Measurements from ENCODE around the gene THYN1. TPM values are rescaled to one million over a fixed set of nuclear protein-coding genes. Genes with fewer than 3 reads are reported as not detected.
A peak's percentile ranks its signal among the peaks of the same experiment; 100 is the strongest.
"Not testable (repeated sequence)": the region's sequence is repeated elsewhere in the genome, so short reads cannot be mapped to it uniquely, and the experiment has no call there.

THYN1 gene
- total RNA-seq, 2 experiments from 2014 or later, result 56.4 to 61.6 TPM

DNA sequence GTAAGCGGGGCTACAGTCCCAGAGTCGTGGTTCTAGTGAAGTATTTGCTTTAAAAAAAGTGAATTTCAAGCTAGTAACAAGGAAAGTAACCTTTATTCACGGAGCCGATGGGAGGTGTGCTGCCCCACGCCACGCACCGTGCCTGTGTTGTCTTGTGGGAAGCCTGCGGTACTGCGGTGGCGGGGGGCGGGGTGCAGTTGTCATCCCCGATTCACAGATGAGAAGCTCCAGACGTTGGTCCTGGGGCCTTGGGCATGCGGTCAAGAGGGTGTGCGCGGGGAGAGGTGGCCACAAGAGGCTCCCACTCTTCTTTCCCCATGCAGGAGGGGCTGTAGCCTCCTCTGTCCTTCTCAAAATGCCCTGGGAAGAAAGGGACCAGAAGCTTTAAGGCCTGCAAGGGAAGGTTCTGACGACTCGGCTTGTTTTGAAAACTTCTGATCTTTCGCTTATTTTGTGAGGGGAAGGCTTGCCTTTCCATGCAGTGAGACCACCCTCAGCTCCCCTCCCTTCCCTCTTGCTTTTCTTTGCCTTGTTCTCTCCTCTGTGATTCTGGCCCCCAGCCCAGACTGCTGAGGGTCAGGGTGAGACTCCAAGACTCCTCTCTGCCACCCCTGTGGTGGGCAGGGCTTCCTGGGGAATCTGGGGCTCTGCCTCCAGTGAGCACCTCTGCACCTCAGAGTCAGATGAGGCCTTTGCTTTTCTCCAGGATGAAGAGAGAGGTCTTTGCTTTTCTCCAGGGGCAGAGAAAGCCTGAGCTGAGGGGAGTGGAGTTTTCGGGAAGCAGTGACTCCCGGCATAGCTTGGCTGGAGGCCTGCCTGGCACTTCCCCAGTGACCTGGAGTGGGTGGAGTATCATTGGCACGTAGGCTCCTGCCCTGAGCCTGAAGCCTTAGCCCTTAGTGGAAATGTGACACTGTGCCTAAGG lies 29.2 kb upstream of the THYN1 start:
- Mint-ChIP-seq H3K36me3 (ENCODE audit: low read depth) (peaks cover 15% of the 10 kb centered on the region), H3K27me3 (no peaks in the 10 kb centered on the region), H3K9me3 (no peaks in the 10 kb centered on the region), H3K4me3 (no peak overlapping the region), H3K27ac (no peak overlapping the region), H3K4me1 (peaks cover 4% of the 10 kb centered on the region)
- ChIA-PET POLR2A (interaction anchor here (0.6 kb wide), 1 partner anchor 1610 kb away, joined by 3 read pairs; no protein-coding TSS in a partner anchor), CTCF (interaction anchor here (0.8 kb wide), 1 partner anchor 9 kb away, joined by 3 read pairs; no protein-coding TSS in a partner anchor)
- no peak for DNase-seq

DNA sequence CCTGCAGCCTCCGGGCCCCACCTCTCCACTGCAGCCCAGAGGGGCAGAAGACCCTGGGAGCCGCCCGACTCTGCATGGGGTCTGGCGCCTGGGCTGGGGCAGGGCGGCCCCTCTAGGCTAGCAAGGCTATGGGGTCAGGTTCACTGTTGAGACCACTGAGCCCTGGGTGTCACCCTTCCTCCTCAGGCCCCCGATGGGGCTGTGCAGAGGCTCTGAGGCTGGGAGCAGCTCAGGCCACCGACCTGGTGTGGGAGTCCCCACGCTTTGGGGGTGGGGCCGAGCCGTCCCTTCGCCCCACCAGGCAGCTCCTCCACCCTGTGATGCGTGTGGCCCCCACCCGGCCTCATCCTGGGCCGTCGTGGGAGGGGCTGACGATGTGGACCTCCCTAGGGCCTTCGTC lies 28.5 kb upstream of the THYN1 start:
- H3K27ac Mint-ChIP-seq, H3K27me3 Mint-ChIP-seq, H3K9me3 Mint-ChIP-seq, H3K4me1 Mint-ChIP-seq, POLR2A ChIA-PET, H3K4me3 Mint-ChIP-seq, DNase-seq: not testable (repeated sequence)
- peaks cover 19% of the 10 kb centered on the region for H3K36me3 Mint-ChIP-seq (ENCODE audit: low read depth)
- CTCF ChIA-PET, result interaction anchor here (0.8 kb wide), 1 partner anchor 8 kb away, joined by 3 read pairs; no protein-coding TSS in a partner anchor

DNA sequence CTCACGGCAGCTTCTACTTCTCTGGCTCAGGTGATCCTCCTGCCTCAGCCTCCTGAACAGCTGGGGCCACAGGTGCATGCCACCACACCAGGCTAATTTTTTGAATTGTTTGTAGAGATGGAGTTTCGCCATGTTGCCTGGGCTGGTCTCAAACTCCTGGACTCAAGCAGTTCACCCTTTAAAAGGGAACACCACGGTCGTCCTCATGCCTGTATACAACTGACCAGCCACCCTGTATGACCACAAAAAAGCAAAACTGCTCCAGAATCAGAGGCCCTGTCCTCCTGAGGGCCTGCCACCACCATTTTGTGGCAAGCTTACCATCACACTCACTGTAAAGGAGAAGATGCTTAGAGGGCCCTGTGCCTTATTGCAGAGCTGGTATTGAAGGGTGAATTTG lies 25.2 kb upstream of the THYN1 start:
- peaks cover 3% of the 10 kb centered on the region for H3K27me3 Mint-ChIP-seq

DNA sequence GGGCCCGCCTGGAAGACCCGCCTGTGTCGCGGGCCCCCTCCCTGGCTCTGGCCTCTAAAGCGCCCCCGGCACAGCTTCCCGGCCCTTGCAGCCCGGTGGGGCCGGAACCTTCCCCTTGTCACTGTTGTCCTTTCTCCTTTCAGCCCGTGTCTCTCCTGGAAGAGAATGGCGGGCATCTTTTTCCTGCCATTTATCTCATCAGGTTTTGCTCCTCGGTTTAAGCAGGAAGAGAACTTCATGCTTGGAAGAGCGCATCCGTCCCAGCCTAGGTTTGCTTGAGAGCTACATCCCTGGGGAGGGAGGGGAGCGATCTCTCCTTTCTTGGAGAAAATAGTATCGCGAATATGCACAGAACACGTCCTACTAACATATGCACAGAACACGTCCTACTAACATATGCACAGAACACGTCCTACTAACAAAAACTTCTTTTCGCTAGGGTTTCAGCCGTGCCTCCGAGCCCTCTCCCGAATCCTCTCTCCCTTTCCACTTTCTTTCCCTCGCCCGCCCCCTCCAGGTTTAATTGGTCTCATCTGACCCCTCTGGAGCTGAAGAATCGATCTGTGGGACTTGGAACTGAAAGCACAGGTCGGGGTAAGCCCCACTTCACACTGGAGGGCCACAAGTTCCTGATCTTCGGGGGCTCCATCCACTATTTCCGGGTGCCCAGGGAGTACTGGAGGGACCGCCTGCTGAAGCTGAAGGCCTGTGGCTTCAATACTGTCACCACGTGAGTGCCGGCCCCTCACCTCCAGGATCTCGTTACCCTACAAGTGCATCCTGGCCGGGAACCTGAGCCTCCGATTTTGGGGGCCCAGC lies 24.2 kb upstream of the THYN1 start:
- Mint-ChIP-seq H3K36me3 (ENCODE audit: low read depth) (peaks cover 18% of the 10 kb centered on the region), H3K9me3 (no peaks in the 10 kb centered on the region), H3K27me3 (peaks cover 3% of the 10 kb centered on the region), H3K27ac (no peak overlapping the region), H3K4me1 (peaks cover 41% of the 10 kb centered on the region), H3K4me3 (peak overlapping the region; percentile 69)
- DNase-seq, result peak; percentile 2
- POLR2A ChIA-PET, result no interaction called here
- CTCF ChIA-PET, result interaction anchor here (0.5 to 2.1 kb wide), 5 partner anchors 10 to 68 kb away, joined by 3 to 15 read pairs (median 7); no protein-coding TSS in a partner anchor

More for the DNA sequence above, 25.2 kb upstream of the THYN1 start:
- H3K36me3 Mint-ChIP-seq (ENCODE audit: low read depth), result peaks cover 16% of the 10 kb centered on the region
- no peak for DNase-seq
- H3K27ac Mint-ChIP-seq, result no peak overlapping the region
- no peak overlapping the region for H3K4me3 Mint-ChIP-seq
- ChIA-PET POLR2A (no interaction called here), CTCF (interaction anchor here (0.8 to 1.9 kb wide), 4 partner anchors 12 to 65 kb away, joined by 3 to 7 read pairs (median 4); no protein-coding TSS in a partner anchor)
- H3K9me3 Mint-ChIP-seq, result no peaks in the 10 kb centered on the region
- peaks cover 32% of the 10 kb centered on the region for H3K4me1 Mint-ChIP-seq

DNA sequence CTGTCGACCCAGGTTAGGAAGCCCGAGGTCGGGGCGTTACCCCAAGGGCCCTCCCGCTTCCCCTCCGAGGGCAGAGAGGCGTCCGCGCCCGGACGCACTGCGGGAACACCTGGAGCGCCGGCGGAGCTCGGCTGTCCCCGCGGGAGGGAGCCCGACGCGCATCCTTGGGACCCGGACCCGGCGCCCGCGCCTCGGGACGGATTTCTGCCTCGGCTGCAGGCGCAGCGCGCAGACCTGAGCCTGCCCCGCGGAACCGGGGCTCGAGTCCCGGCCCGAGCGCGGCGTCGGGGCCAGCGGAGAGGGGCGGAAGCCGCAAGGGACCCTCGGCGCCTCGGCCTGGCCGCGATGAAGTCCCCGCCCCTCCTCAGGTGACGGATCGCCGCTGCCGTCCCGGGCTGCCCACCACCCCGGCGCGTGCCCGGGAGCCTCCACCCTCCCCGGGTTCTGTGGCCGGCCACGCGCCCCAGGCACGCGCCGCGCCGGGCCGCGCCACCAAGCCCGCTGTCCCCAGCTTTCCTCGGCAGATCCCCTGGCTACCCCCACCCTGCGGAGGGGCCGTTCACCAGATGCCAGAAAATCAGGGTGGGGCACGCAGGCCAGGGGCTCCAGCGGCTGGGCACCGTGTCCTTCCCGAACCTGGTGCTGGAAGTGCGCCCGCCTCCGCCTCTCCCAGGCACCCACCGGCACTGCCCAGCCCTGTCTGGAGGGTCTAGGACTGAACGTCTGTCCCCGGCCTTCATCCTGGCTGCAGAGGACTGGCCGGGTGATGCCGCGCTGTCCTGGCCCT lies 23.4 kb upstream of the THYN1 start:
- H3K27ac Mint-ChIP-seq, result peak overlapping the region; percentile 95
- peaks cover 47% of the 10 kb centered on the region for H3K4me1 Mint-ChIP-seq
- peak overlapping the region; percentile 88 for H3K4me3 Mint-ChIP-seq
- ChIA-PET POLR2A (interaction anchor here (0.6 to 2.8 kb wide), 2 partner anchors 52 to 185 kb away, joined by 4 to 11 read pairs; partner anchors contain the start of genes NCAPD3 and VPS26B), CTCF (interaction anchor here (0.7 to 5.0 kb wide), 22 partner anchors 10 to 349 kb away, joined by 3 to 28 read pairs (median 4); partner anchors contain the start of genes NCAPD3 and VPS26B)
- DNase-seq, result no peak
- H3K36me3 Mint-ChIP-seq (ENCODE audit: low read depth), result peaks cover 21% of the 10 kb centered on the region
- H3K27me3 Mint-ChIP-seq, result peaks cover 3% of the 10 kb centered on the region
- no peaks in the 10 kb centered on the region for H3K9me3 Mint-ChIP-seq

DNA sequence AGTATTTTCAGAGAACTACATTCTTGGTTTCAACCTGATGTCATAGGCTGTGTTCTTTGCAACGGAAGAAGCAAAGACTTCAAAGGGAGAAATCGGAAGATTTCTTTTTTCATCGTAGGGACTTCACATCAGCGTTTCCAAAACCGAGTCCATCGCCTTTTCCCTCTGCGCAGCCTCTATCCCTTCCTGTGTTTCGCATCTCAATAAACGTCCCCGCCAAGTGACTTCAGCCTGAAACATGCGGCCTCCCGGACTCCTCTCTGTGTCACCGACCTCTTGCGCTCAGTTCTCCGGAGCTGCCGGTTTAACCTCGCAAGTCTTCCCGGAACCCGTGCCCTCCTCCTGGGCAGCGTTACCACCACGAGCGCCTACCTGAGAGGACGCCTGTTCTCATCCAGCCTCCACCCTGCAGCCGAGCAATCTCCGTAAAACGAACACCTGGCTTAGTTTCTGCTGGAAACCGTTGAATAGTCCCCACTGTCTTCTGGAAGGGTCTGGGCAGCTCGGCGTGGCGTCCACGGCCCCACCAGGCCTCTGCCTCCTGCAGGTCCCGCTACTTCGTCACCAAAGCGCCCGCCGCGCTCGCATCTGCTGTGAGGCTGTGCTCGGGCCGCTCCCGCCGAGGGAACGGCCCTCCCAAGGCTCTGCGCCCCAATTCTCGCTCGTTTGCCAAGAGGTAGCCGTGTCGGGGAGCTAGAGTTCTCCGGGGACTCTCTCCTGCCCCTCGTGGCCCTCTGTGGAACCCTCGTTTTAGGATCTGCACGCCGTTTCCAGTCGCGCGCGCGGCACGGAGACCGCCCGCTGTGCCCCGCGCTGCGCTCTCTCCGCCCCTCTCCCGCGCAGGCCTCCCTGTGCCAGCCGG lies 22.6 kb upstream of the THYN1 start, which contains the start of gene GLB1L3:
Gene GLB1L3, plus strand, starts transcription at position 846 of the 862 bp plus-strand sequence. CDS start 362 bp downstream, outside the sequence.
- H3K4me3 Mint-ChIP-seq, result peak within 1 kb of the TSS; percentile 88
- peak; percentile 89 for DNase-seq
- CTCF ChIA-PET, result interaction anchor here (0.7 to 5.0 kb wide), 23 partner anchors 9 to 348 kb away, joined by 3 to 28 read pairs (median 4); partner anchors contain the start of genes NCAPD3 and VPS26B
- no peaks in the 10 kb centered on the region for H3K9me3 Mint-ChIP-seq
- peaks cover 56% of the 10 kb centered on the region for H3K4me1 Mint-ChIP-seq
- H3K36me3 Mint-ChIP-seq (ENCODE audit: low read depth), result peaks cover 27% of the 10 kb centered on the region
- POLR2A ChIA-PET, result interaction anchor here (0.6 to 2.8 kb wide), 2 partner anchors 51 to 185 kb away, joined by 4 to 11 read pairs; partner anchors contain the start of genes NCAPD3 and VPS26B
- H3K27me3 Mint-ChIP-seq, result peaks cover 3% of the 10 kb centered on the region
- H3K27ac Mint-ChIP-seq, result peak within 1 kb of the TSS; percentile 95

DNA sequence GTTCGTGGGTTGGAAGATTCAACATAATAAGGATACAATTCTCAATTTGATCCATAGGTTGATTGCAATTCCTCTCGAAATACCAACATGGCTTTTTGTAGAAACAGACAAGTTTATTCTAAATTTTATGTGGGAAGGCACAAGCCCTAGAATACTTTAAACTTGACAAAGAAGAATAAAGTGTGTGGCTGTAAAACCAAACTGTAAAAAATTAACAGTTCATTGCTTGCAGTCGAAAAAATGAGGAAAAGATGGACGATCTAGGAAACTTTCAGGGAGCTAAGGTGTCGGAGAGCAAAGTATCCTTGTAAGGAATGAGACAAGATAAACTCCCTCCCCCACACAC lies 22.0 kb upstream of the THYN1 start:
- no peak for DNase-seq
- Mint-ChIP-seq H3K27ac (peak overlapping the region; percentile 95), H3K36me3 (ENCODE audit: low read depth) (peaks cover 27% of the 10 kb centered on the region), H3K27me3 (peaks cover 3% of the 10 kb centered on the region), H3K9me3 (no peaks in the 10 kb centered on the region), H3K4me1 (peaks cover 62% of the 10 kb centered on the region), H3K4me3 (peak overlapping the region; percentile 88)
- CTCF ChIA-PET, result interaction anchor here (0.8 to 5.0 kb wide), 8 partner anchors 8 to 348 kb away, joined by 3 to 28 read pairs (median 6); partner anchors contain the start of genes NCAPD3 and VPS26B
- POLR2A ChIA-PET, result interaction anchor here (2.8 kb wide), 1 partner anchor 51 kb away, joined by 11 read pairs; the partner anchor contains the start of genes NCAPD3 and VPS26B

DNA sequence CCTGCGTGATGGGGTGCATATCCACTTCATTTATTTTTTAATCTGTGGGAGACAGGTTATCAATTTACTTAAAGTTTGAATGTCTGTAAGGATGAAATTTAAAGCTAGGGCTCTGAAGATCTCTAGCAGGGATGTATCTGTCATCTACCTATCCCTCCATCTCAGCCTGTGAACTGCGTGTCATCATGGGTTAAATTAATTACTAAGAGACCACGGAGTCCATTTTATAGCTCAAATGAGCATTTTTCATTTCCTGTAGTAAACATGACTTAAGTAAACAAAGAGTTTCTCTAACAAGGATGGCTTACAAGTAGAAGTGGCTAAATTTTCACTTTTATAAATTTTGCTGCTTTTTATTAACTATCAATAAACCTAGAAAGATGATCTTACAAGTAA lies 20.2 kb upstream of the THYN1 start:
- ChIA-PET POLR2A (interaction anchor here (0.7 kb wide), 1 partner anchor 469 kb away, joined by 7 read pairs; no protein-coding TSS in a partner anchor), CTCF (interaction anchor here (0.6 to 5.0 kb wide), 8 partner anchors 8 to 144 kb away, joined by 3 to 28 read pairs (median 4); partner anchors contain the start of genes NCAPD3 and VPS26B)
- Mint-ChIP-seq H3K36me3 (ENCODE audit: low read depth) (peaks cover 19% of the 10 kb centered on the region), H3K27ac (no peak overlapping the region), H3K4me3 (peak overlapping the region; percentile 88), H3K4me1 (peaks cover 66% of the 10 kb centered on the region), H3K9me3 (no peaks in the 10 kb centered on the region), H3K27me3 (peaks cover 3% of the 10 kb centered on the region)
- DNase-seq, result no peak

DNA sequence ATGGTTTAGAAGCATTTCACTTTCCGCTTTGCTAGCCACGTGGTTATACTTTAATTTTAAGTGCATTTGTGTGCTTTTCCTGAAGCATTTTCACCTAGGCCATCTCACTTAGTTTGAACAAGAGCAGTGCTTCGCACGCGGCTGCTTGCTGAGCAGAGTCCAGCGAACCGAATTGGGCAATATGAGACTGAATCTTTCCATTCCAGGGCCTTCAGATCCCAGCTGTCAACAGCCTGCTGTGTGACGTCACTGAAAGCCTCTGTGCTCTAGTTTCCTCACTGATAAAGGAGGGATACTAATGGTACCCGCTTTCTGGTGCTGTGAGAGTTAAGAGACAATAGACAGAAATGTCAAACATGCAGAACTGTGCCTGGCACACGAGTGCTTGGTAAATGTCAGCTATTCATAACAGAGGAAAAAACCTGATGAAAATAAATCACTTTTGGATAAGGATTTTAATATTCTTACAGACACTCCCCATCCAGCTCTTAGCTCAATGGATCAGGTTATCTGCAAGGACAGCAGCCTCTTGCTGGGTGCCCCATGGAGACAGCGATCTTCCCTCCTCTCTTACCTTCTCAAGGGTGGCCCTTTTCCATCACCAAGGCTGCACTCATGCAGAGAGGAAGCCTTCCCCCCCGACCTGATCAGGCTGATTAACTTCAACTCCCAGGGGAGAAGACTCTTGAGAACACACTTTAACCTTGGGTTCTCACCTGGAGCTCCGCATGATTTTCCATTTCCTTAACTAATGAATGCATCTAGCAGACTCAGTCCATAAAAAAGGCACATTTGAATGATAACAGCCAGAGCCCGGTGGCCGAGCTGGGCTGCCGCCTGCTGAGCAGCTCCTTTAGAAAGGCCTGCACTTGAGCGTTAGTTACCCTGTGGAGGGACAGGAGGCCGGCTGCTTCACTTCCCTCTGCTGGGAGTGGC lies 19.5 kb upstream of the THYN1 start:
- peaks cover 69% of the 10 kb centered on the region for H3K4me1 Mint-ChIP-seq
- ChIA-PET CTCF (interaction anchor here (0.7 to 5.0 kb wide), 4 partner anchors 9 to 28 kb away, joined by 3 to 28 read pairs (median 4); no protein-coding TSS in a partner anchor), POLR2A (no interaction called here)
- H3K27me3 Mint-ChIP-seq, result peaks cover 3% of the 10 kb centered on the region
- no peak overlapping the region for H3K27ac Mint-ChIP-seq
- DNase-seq, result no peak
- H3K36me3 Mint-ChIP-seq (ENCODE audit: low read depth), result peaks cover 16% of the 10 kb centered on the region
- peak overlapping the region; percentile 11 for H3K4me3 Mint-ChIP-seq
- H3K9me3 Mint-ChIP-seq, result no peaks in the 10 kb centered on the region

DNA sequence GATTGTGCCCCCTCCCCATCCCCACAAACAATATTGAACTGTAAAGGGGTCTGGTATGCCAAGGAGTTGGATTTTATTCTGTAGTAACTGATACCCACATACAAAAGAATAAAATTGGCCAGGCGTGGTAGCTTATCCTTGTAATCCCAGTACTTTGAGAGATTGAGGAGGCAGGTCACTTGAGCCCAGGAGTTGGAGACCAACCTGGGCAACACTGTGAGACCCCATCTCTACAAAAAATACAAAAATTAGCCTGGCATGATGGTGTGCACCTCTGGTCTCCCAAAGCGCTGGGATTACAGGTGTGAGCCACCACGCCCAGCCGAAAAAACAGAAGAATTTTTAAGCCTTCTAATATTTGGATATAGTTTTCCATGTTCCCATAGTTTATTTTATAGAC lies 18.8 kb upstream of the THYN1 start:
- no peaks in the 10 kb centered on the region for H3K27me3 Mint-ChIP-seq
- no peaks in the 10 kb centered on the region for H3K9me3 Mint-ChIP-seq
- no peak overlapping the region for H3K4me3 Mint-ChIP-seq
- DNase-seq, result no peak
- H3K4me1 Mint-ChIP-seq, result peaks cover 71% of the 10 kb centered on the region
- POLR2A ChIA-PET, result no interaction called here
- H3K36me3 Mint-ChIP-seq (ENCODE audit: low read depth), result peaks cover 11% of the 10 kb centered on the region
- CTCF ChIA-PET, result interaction anchor here (0.7 to 5.0 kb wide), 3 partner anchors 10 to 221 kb away, joined by 3 to 28 read pairs (median 4); no protein-coding TSS in a partner anchor
- no peak overlapping the region for H3K27ac Mint-ChIP-seq
